Gastroesophageal sphincter (tissue), 4 donors: ENCODE results near the gene ANKS1A. TPM values are rescaled to one million over a fixed set of nuclear protein-coding genes. Genes with fewer than 3 reads are reported as not detected.
A peak's percentile ranks its signal among the peaks of the same experiment; 100 is the strongest.

Source experiments
- ATAC-seq: fragments of 150-250 bp; one replicate; pipeline ENCODE4 v1.9.1; 2016; ENCODE audit warnings: mild to moderate bottlenecking, moderate library complexity
- H3K27ac ChIP-seq, 4 donors: fragments of 200-600 bp; sonication (generic) in 3 of 4; 1 replicate in 3 of 4; 2 replicates in 1 of 4; pipeline ENCODE4 v1.5.1; 2016 to 2019
- H3K27me3 ChIP-seq: fragments of 200-600 bp; sonication (generic); one replicate; pipeline ENCODE4 v1.5.1; 2019
- H3K36me3 ChIP-seq, 2 donors: fragments of 200-600 bp; sonication (generic); one replicate each; pipeline ENCODE4 v1.5.1; 2019; ENCODE audit warnings: control low read depth in 1 of 2
- H3K4me1 ChIP-seq, 3 donors: fragments of 200-600 bp; sonication (generic); 1 replicate in 2 of 3; 2 replicates in 1 of 3; pipeline ENCODE4 v1.5.1; 2016 to 2019; ENCODE audit warnings: control low read depth in 2 of 3
- H3K4me3 ChIP-seq, 2 donors: fragments of 200-600 bp; sonication (generic); one replicate each; pipeline ENCODE4 v1.5.1; 2019; ENCODE audit warnings: mild to moderate bottlenecking in 1 of 2, moderate library complexity in 1 of 2
- H3K9me3 ChIP-seq, 3 donors: fragments of 200-600 bp; sonication (generic); one replicate each; pipeline ENCODE4 v1.5.1; 2017 to 2019; ENCODE audit warnings: control low read depth in 2 of 3
- EP300 ChIP-seq: sonication (generic); formaldehyde crosslinking; IDR thresholded peaks from one replicate; pipeline ENCODE4 v1.6.1; 2017; ENCODE audit warnings: antibody characterized with exemption, mild to moderate bottlenecking
- POLR2A ChIP-seq, 2 donors: fragments of 450-650 bp; IDR thresholded peaks; one replicate each; pipeline ENCODE4 v1.6.1; 2017; ENCODE audit warnings: antibody characterized with exemption in 2 of 2, mild to moderate bottlenecking in 2 of 2, moderate library complexity in 1 of 2
- POLR2AphosphoS5 ChIP-seq: sonication (generic); formaldehyde crosslinking; IDR thresholded peaks from one replicate; pipeline ENCODE4 v1.6.1; 2017; ENCODE audit warnings: antibody characterized with exemption
- WGBS, 2 donors: methylation state at CpG; one replicate each; pipeline ENCODE4 v1.1.5; 2018; ENCODE audit warnings: low coverage in 1 of 2; 5-methylcytosine and 5-hydroxymethylcytosine counted together
- total RNA-seq, 4 donors: library from RNA; depleted of rRNA; stranded (reverse); fragments of >200 nt; gene quantifications; one replicate each; pipeline ENCODE4 v1.1.0, GENCODE V29; 2016
- TF ChIP-seq, protein P1 (sequence below), 4 experiments: fragments of 200-600 bp in 2 of 4; fragments of 450-650 bp in 2 of 4; sonication (generic) in 1 of 4; IDR thresholded peaks; one replicate each; pipeline ENCODE4 v1.5.1; 2017 to 2019; ENCODE audit warnings: antibody characterized with exemption in 4 of 4, mild to moderate bottlenecking in 2 of 4, moderate library complexity in 2 of 4

Gene ANKS1A
- total RNA-seq, 4 donors from 2014 or later, result 52.0 to 135 (median 88.4) TPM

DNA sequence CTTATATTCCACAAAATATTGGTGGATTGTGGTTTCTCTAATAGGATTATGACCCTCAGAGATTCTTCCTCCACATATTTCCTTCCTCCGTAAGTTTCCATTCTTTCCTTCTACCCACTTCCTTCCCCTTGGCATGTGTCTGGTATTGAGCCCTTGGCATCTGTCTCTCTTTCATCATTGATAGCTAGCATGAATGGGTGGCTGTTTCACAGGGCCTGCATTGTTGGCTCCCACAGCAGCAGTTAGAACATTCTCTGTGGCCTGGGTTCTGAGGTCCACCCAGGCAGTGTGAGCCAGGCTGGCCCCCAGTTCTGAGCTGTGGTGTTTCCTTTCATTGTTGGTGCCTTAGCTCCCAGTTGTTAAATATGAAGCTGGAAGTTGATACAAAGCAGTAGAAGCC, 125.3 kb downstream of the ANKS1A start:
- peak overlapping the region; percentile 97 to 99 (median 98) for H3K27ac ChIP-seq
- no peak overlapping the region for H3K4me3 ChIP-seq
- H3K4me1 ChIP-seq, result peaks cover 9 to 53% (median 19%) of the 10 kb centered on the region in 3 donors
- no peaks in the 10 kb centered on the region for H3K27me3 ChIP-seq
- H3K9me3 ChIP-seq, result no peaks in the 10 kb centered on the region
- WGBS, 2 donors, result 94% methylated on average over 1 of the region's 1 CpG; no CpG with 5 or more reads in 1 of the 2 donors
- no peak for ATAC-seq
- H3K36me3 ChIP-seq, result no peaks in the 10 kb centered on the region
- TF ChIP-seq POLR2AphosphoS5 (no peak), EP300 (no peak), POLR2A (IDR thresholded peaks at IDR 0.05) (no peak)
- TF ChIP-seq, protein P1, sequence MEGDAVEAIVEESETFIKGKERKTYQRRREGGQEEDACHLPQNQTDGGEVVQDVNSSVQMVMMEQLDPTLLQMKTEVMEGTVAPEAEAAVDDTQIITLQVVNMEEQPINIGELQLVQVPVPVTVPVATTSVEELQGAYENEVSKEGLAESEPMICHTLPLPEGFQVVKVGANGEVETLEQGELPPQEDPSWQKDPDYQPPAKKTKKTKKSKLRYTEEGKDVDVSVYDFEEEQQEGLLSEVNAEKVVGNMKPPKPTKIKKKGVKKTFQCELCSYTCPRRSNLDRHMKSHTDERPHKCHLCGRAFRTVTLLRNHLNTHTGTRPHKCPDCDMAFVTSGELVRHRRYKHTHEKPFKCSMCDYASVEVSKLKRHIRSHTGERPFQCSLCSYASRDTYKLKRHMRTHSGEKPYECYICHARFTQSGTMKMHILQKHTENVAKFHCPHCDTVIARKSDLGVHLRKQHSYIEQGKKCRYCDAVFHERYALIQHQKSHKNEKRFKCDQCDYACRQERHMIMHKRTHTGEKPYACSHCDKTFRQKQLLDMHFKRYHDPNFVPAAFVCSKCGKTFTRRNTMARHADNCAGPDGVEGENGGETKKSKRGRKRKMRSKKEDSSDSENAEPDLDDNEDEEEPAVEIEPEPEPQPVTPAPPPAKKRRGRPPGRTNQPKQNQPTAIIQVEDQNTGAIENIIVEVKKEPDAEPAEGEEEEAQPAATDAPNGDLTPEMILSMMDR (IDR thresholded peaks at IDR 0.05), result no peak

DNA sequence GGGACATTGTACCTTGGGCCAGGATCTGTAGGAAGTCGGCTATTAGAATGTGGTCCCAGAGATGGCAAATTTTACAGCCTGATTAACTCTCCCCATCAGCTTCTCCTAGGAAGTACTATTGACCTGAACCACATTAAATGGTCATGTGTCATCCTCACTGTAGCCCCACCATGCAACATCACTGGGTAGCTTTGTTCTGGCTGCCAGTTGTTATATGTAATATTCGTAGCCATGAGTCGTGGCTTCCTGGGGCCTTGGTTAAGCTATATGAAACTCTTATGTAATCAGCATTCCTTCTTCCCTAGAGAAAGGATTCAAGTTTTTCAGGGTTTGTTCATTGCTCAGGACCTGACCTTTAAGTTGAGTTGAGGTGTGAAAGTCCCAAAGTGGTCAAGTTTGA, 125.7 kb downstream of the ANKS1A start:
- Histone ChIP-seq H3K27me3 (no peaks in the 10 kb centered on the region), H3K36me3 (no peaks in the 10 kb centered on the region), H3K4me1 (peaks cover 9 to 57% (median 19%) of the 10 kb centered on the region in 3 donors), H3K27ac (peak overlapping the region; percentile 97 to 99 (median 98)), H3K9me3 (no peaks in the 10 kb centered on the region), H3K4me3 (no peak overlapping the region)
- TF ChIP-seq, protein P1 (IDR thresholded peaks at IDR 0.05), result no peak
- ATAC-seq, result no peak
- 43 to 57% methylated on average over 2 of the region's 3 CpGs for WGBS, 2 donors

DNA sequence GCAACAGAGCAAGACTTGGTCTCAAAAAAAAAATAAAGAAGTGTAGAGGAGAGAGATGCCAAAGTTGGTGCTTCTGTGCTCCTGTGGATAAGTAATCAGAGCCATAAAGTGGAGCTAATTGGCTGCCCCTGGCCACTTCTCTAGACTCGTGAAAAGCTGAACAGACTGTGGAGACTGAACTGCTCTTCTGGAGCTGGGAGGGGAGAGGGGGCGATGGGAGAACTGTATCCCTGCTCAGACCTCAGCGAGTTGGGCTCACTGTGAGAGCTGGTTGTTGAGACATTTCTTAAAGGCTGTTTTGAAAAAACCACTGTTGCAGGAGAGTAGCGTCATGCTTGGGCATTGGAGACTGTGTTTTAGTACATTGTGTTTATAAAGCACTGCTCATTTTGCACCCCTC, 126.4 kb downstream of the ANKS1A start:
- Histone ChIP-seq H3K4me3 (no peak overlapping the region), H3K9me3 (no peaks in the 10 kb centered on the region), H3K27me3 (no peaks in the 10 kb centered on the region), H3K27ac (peak overlapping the region; percentile 97 to 99 (median 98)), H3K36me3 (no peaks in the 10 kb centered on the region), H3K4me1 (peaks cover 9 to 64% (median 19%) of the 10 kb centered on the region in 3 donors)
- TF ChIP-seq POLR2AphosphoS5 (no peak), EP300 (no peak), POLR2A (IDR thresholded peaks at IDR 0.05) (no peak)
- TF ChIP-seq, protein P1 (IDR thresholded peaks at IDR 0.05), result no peak
- 68 to 70% methylated on average over 2 to 4 of the region's 4 CpGs for WGBS, 2 donors
- ATAC-seq, result no peak

DNA sequence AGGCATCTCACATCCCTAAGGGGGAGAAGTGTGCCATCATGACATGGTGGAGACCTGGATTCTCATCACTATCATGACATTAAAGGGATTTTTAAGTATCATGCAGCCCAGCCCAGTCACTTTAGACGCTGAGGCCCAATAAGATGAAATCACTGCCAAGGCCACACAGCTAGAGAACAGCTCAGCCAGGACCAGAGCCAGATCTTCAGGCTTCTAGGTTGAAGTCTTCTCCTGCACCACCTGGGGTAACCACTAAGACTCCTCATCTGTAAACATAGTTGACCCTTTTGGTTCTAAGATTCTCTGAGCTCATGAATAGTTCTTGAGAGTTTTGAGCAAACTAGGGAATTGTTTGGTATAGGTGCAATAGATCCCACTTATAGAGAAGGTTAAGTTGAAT, 126.9 kb downstream of the ANKS1A start:
- Histone ChIP-seq H3K27ac (peak overlapping the region; percentile 97 to 99 (median 98)), H3K9me3 (no peaks in the 10 kb centered on the region), H3K4me3 (peak overlapping the region in 1 of 2 donors; percentile 69), H3K36me3 (no peaks in the 10 kb centered on the region), H3K27me3 (no peaks in the 10 kb centered on the region), H3K4me1 (peaks cover 9 to 69% (median 19%) of the 10 kb centered on the region in 3 donors)
- 0% methylated on average over 1 of the region's 1 CpG; no CpG with 5 or more reads in 1 of the 2 donors for WGBS, 2 donors
- no peak for TF ChIP-seq POLR2AphosphoS5
- TF ChIP-seq EP300, result no peak
- TF ChIP-seq, protein P1 (IDR thresholded peaks at IDR 0.05), result no peak
- no peak for TF ChIP-seq POLR2A (IDR thresholded peaks at IDR 0.05)
- ATAC-seq, result no peak

GRCh38 chr6:35016502-35017321, 127.7 kb downstream of the ANKS1A start:
- 2 to 5% methylated on average over 10 to 11 of the region's 11 CpGs for WGBS, 2 donors
- Histone ChIP-seq H3K9me3 (no peaks in the 10 kb centered on the region), H3K27ac (peak overlapping the region; percentile 97 to 99 (median 98)), H3K36me3 (no peaks in the 10 kb centered on the region), H3K4me3 (peak overlapping the region; percentile 69 to 76), H3K27me3 (no peaks in the 10 kb centered on the region), H3K4me1 (peaks cover 9 to 69% (median 25%) of the 10 kb centered on the region in 3 donors)
- TF ChIP-seq, protein P1 (IDR thresholded peaks at IDR 0.05), result no peak
- TF ChIP-seq POLR2A (IDR thresholded peaks at IDR 0.05), result no peak
- no peak for TF ChIP-seq EP300
- TF ChIP-seq POLR2AphosphoS5, result peak; percentile 90
- ATAC-seq, result peak; percentile 70
